IPS-18c (cell line): ENCODE measurements around the gene SLC31A1.
"Not testable (repeated sequence)": the region's sequence is repeated elsewhere in the genome, so short reads cannot be mapped to it uniquely, and the experiment has no call there.

Experiments used
- H3K4me3 ChIP-seq: 2 replicates; pipeline ENCODE4 v1.7.0; 2013; ENCODE audit warnings: low read depth, mild to moderate bottlenecking, low read length, moderate library complexity; ENCODE audit not compliant: insufficient read depth
- H3K9me3 ChIP-seq: one replicate; pipeline ENCODE4 v1.6.1; 2013; ENCODE audit warnings: mild to moderate bottlenecking, low read length, moderate library complexity; ENCODE audit not compliant: control insufficient read depth, insufficient read depth

The SLC31A1 gene

GRCh38 chr9:113215132-113215531 is 6.2 kb upstream of the SLC31A1 start:
- no peak overlapping the region for H3K4me3 ChIP-seq
- H3K9me3 ChIP-seq, result no peaks in the 10 kb centered on the region

DNA sequence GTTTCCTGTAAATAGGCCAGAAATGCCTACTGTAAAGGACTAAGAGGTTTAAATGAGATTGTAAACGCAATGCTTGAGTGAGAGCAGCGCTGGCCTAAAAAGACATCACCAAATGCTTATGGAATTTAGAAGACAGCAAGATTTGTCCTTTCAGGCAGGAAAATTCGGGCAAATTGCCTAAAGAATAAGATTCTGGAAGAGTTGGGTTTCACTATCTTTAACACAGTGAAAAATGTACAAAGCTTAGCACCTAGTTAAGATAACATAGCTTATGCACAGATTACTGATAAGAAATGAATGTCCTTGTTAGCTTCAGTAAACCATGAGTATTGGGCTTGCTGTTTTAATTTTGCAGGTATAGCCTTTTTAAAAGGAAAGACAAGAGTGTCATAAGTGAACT is 4.9 kb upstream of the SLC31A1 start:
- Histone ChIP-seq H3K9me3 (no peaks in the 10 kb centered on the region), H3K4me3 (no peak overlapping the region)

- H3K9me3 ChIP-seq, result no peaks in the 10 kb centered on the region
- no peak overlapping the region for H3K4me3 ChIP-seq
These were observed 2.0 kb upstream of the SLC31A1 start for GRCh38 chr9:113219186-113219936.

GRCh38 chr9:113219969-113220368 is 1.4 kb upstream of the SLC31A1 start:
- H3K4me3 ChIP-seq, result peak overlapping the region; percentile 74

GRCh38 chr9:113220467-113221002 is 809 bp upstream of the SLC31A1 start:
- no peaks in the 10 kb centered on the region for H3K9me3 ChIP-seq
- peak overlapping the region; percentile 74 for H3K4me3 ChIP-seq

More at GRCh38 chr9:113219969-113220368, 1.4 kb upstream of the SLC31A1 start:
- H3K9me3 ChIP-seq, result no peaks in the 10 kb centered on the region

DNA sequence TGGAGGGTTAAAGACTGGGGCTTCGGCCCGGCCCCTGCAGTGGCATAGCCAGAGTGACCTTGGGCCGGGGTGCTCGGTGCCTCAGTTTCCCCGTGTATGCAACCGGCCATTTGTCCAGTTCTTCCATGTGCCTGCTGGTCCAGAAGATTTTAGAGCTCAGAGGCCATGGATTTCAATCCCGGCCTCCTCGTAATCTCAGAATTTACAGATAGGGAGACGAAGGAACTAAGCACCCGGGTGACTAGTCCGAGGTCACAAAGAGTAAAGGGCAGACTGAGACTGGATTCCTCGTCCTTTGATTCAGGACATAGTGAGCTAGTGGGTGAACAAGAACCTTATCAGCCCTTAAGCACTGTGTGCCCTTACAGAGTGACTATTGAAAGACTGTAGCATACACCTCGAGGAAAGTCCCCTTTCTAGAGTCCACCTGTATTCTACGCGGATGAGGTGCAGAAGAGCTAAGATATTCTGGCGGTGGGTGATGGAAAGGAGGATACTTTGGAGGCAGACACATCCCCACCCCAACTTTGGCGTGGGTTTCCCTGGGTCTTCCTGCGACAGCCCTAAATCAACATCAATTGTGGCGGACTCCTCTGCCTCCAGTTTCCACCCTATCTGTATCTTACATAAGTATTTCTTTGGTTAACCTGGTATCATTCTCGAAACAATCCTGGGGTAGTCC is 597 bp downstream of the SLC31A1 start:
- no peaks in the 10 kb centered on the region for H3K9me3 ChIP-seq

GRCh38 chr9:113222482-113222841 is 1.1 kb downstream of the SLC31A1 start:
- peak overlapping the region; percentile 62 for H3K4me3 ChIP-seq
- H3K9me3 ChIP-seq, result no peaks in the 10 kb centered on the region

More for the DNA sequence above, 597 bp downstream of the SLC31A1 start:
- peak overlapping the region; percentile 62 for H3K4me3 ChIP-seq

DNA sequence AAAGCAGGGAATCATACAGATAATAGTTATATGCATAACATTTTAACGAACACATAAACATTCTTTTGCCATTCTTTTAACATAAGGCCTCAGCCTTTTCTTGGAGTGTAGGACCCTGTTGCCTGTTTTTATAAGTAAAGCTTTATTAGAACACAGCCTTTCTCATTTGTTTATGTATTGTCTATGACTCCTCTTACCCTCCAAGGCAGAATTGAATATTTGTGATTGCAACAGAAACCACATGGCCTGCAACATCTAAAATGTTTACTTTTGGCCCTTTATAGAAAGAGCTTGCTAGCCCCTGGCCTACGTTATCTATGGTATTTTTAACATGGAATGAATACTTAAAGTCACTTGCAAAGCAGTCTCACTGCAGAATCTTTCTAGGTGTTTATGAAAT is 2.6 kb downstream of the SLC31A1 start:
- Histone ChIP-seq H3K9me3 (no peaks in the 10 kb centered on the region), H3K4me3 (no peak overlapping the region)

GRCh38 chr9:113227436-113227835 is 6.1 kb downstream of the SLC31A1 start:
- H3K9me3 ChIP-seq, result no peaks in the 10 kb centered on the region

DNA sequence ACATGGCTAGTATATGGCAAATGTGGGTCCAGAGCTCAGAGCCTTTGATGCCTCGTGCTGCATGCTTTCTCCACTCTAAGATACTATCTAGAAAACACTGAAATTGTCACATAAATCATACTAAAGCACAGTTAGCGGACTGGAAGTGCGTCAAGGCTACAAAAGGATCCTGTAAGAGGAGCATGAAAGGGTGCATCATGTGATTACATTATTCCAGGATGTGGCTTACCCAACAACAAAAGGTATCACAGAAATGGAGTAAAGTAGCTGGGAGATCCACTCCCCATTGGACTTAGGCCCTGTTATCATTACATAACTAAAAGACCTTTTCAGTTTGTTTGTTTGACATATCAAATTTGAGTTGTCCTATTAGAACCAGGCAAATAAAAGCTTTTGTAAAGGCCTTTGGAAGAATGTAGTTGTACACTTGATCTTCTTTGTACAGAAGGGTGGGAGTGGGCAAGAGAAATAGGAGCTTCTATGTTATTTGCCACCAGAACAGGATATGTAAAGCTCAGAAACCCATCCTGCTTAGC is 6.9 kb downstream of the SLC31A1 start:
- no peak overlapping the region for H3K4me3 ChIP-seq
- H3K9me3 ChIP-seq, result no peaks in the 10 kb centered on the region

More at GRCh38 chr9:113227436-113227835, 6.1 kb downstream of the SLC31A1 start:
- no peak overlapping the region for H3K4me3 ChIP-seq

DNA sequence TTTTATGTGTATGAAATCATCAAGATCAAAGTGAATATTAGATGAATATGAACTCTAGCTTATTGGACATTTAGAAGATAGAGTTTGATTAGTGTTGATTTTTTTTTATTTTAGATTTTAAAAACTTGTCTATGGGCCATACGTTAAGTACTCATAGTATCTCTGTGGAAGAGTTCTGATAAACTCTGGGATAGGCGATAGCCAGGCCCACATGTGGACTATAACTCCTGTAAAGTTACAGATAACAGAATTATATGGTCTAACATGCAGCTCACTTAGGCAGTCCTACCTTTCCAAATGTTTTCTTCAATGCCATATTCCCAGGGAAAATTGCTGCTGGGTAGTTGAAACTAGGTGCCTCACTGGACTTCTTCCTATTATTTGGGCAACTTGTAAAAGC is 10.4 kb downstream of the SLC31A1 start:
- H3K9me3 ChIP-seq, result no peaks in the 10 kb centered on the region
- H3K4me3 ChIP-seq, result no peak overlapping the region

DNA sequence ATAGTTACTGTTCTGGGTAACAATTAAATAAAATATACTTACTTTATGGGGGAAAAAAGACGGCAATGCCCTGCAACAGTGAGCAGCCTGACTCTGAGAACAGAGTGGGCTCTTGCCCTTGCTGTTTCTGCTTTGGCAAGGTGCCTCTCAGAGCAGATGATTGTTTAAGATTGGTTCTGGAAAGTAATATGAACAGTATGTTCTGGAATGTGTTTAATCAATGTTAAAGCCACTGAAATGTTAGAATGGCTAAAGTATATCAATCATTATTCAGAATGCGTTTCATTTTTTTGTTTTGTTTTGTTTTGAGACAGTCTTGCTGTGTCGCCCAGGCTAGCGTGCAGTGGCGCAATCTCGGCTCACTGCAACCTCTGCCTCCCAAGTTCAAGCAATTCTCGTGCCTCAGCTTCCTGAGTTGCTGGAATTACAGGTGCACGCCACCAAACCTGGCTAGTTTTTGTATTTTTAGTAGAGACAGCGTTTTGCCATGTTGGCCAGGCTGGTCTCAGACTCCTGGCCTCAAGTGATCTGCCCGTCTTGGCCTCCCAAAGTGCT is 14.4 kb downstream of the SLC31A1 start:
- H3K4me3 ChIP-seq, H3K9me3 ChIP-seq: not testable (repeated sequence)

DNA sequence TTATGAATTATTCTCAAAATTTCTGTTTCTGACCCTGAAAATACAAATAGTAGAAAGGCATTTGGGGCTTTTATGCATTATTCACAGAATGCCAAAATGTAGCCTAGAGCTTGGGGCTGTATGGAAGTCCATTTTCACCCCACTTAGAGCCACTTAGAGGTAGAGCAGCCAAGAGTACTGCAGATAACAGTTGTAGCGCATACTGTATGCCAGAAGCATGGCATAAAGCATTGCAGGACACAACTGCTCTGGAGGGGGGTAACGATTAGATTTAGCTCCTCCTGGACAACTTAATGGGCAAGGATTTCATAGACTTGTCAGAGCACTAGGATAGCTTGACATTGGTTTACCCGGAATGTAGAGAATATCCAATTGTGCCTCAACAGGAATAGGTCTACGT is 15.7 kb downstream of the SLC31A1 start:
- no peaks in the 10 kb centered on the region for H3K9me3 ChIP-seq

GRCh38 chr9:113238202-113238858 is 17.0 kb downstream of the SLC31A1 start:
- Histone ChIP-seq H3K4me3 (no peak overlapping the region), H3K9me3 (no peaks in the 10 kb centered on the region)

More for the DNA sequence above, 15.7 kb downstream of the SLC31A1 start:
- H3K4me3 ChIP-seq, result no peak overlapping the region

DNA sequence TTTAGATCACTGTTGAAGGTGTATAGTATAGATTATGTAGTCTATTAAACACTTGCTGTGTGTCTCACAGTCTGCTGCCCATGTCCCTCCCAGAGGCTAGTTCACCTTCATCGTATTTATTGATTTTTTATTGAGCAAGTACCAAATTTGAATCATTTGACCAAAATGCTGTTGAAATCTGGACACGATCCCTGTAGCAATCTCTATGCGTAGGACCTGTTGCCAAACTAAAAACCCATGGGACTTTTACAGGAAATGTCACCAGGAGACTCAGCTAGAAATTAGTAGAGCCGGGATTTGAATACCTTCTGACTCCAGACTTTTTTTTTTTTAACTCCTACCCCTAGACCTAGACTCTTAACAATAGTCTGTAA is 17.5 kb downstream of the SLC31A1 start:
- Histone ChIP-seq H3K4me3 (no peak overlapping the region), H3K9me3 (no peaks in the 10 kb centered on the region)

GRCh38 chr9:113241161-113241560 is 19.8 kb downstream of the SLC31A1 start:
- Histone ChIP-seq H3K9me3 (no peaks in the 10 kb centered on the region), H3K4me3 (no peak overlapping the region)

DNA sequence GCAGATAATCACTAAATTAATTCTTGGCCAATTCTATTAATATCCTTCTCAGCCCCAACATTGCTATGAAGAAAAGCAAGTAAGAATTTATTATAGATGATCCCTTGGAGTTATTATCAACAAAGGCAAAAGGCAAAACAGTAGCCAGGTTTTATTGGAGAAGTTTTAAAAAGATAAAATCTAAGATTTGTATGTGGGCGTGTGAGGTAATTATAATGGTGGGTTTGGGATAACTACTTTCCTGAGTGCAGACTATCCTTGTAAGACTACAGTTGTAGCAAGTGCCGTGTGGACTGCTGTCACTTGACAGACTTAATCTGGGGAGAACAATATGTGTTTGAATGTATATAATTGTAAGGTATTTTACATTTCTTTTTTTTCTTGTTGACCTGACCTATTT is 23.2 kb downstream of the SLC31A1 start:
- Histone ChIP-seq H3K9me3 (no peaks in the 10 kb centered on the region), H3K4me3 (no peak overlapping the region)
